HCT116 (cell line): Measurements from ENCODE around the gene SLC6A7.

Experiments used
- CEBPB ChIP-seq: IDR thresholded peaks from 2 replicates; pipeline ENCODE4 v1.6.1; 2012; ENCODE audit warnings: low read depth
- EZH2 ChIP-seq: fragments of 200-600 bp; sonication (generic); IDR thresholded peaks from 2 replicates; pipeline ENCODE4 v1.6.1; 2017; ENCODE audit warnings: antibody characterized with exemption, mixed run types
- EZH2phosphoT487 ChIP-seq: fragments of 200-600 bp; IDR thresholded peaks from 2 replicates; pipeline ENCODE4 v1.6.1; 2018; ENCODE audit warnings: antibody characterized with exemption, borderline replicate concordance
- FOSL1 ChIP-seq: IDR thresholded peaks from 2 replicates; pipeline ENCODE4 v1.6.1; 2012; ENCODE audit warnings: low read depth
- POLR2A ChIP-seq: IDR thresholded peaks from 2 replicates; pipeline ENCODE4 v1.7.0; 2011; ENCODE audit warnings: borderline replicate concordance; ENCODE audit not compliant: insufficient read depth, insufficient read length; ENCODE audit errors: extremely low read depth
- POLR2AphosphoS5 ChIP-seq: IDR thresholded peaks from 2 replicates; pipeline ENCODE4 v1.6.1; 2011; ENCODE audit warnings: mild to moderate bottlenecking, low read depth, low read length, moderate library complexity
- RAD21 ChIP-seq: IDR thresholded peaks from 2 replicates; pipeline ENCODE4 v1.6.1; 2012; ENCODE audit warnings: low read depth, mild to moderate bottlenecking
- SIN3A ChIP-seq: IDR thresholded peaks from 2 replicates; pipeline ENCODE4 v1.6.1; 2012; ENCODE audit warnings: low read depth
- SRF ChIP-seq: IDR thresholded peaks from 2 replicates; pipeline ENCODE4 v1.6.1; 2012; ENCODE audit warnings: low read depth
- TCF7L2 ChIP-seq: IDR thresholded peaks from 2 replicates; pipeline ENCODE4 v1.7.0; 2011; ENCODE audit warnings: borderline replicate concordance, inconsistent platforms; ENCODE audit not compliant: insufficient read depth, insufficient read length; ENCODE audit errors: extremely low read depth
- ZNF274 ChIP-seq: fragments of 200-500 bp; sonication (Bioruptor generic); IDR thresholded peaks from 2 replicates; pipeline ENCODE4 v1.6.1; 2014; ENCODE audit warnings: mild to moderate bottlenecking, low read depth, low read length, inconsistent platforms
- TF ChIP-seq, protein P1 (sequence below), 3 experiments: fragments of 200-600 bp in 1 of 3; sonication (generic) in 1 of 3; IDR thresholded peaks in 2 of 3; conservative IDR thresholded peaks in 1 of 3; 2 replicates each; pipeline ENCODE4 v1.5.1; 2012 to 2017; ENCODE audit warnings: low read depth in 2 of 3, low read length in 2 of 3, antibody characterized with exemption in 1 of 3, borderline replicate concordance in 1 of 3, control low read depth in 1 of 3, mild to moderate bottlenecking in 1 of 3, mixed read lengths in 1 of 3, mixed run types in 1 of 3, moderate library complexity in 1 of 3; ENCODE audit not compliant: insufficient read depth in 1 of 3
- TF ChIP-seq, protein P2 (sequence below): IDR thresholded peaks from 2 replicates; pipeline ENCODE4 v1.6.1; 2012; ENCODE audit warnings: low read depth
- TF ChIP-seq, protein P3 (sequence below): IDR thresholded peaks from 2 replicates; pipeline ENCODE4 v1.6.1; 2012

DNA sequence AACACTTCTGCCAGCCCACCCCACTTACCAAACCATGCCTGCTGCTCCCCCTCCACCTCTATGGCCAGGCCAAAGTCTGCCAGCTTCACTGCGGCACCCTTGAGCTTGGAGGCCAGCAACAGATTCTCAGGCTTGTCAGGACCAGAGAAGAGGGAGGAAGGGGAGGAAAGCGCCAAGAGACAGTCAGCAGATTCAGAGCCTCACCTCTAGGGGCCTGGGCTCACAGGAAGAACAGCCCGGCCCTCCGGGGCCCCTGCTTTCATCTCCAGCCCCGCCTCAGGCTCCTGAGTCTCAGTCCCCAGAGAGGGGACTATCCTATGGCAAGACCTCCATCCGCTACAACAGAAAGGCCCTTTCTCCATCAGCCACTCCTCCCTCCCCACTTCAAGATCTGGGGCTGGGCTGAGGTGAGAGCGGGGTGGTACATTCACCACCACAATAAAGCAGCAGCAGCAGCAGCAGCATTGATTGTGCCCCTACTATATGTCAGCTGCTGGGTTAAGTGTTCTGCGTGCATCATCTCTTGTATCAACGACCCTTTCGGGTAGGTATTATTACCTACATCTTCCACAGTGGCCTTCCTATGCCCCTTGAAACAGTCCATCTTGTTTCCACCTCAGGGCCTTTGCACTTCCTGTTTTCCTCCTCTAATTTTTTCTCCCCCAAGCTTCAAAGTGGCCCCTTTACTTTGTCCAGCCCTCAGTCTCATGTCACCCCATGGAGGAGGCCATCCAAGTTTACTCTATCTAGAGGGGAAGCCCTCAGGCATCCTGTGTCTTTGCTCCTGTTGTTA lies 63.8 kb downstream of the SLC6A7 start:
- TF ChIP-seq SRF (no peak), POLR2A (no peak), EZH2 (no peak), CEBPB (no peak), POLR2AphosphoS5 (no peak), SIN3A (no peak), RAD21 (no peak), TCF7L2 (no peak), ZNF274 (no peak), FOSL1 (no peak), EZH2phosphoT487 (no peak)
- TF ChIP-seq, protein P1, sequence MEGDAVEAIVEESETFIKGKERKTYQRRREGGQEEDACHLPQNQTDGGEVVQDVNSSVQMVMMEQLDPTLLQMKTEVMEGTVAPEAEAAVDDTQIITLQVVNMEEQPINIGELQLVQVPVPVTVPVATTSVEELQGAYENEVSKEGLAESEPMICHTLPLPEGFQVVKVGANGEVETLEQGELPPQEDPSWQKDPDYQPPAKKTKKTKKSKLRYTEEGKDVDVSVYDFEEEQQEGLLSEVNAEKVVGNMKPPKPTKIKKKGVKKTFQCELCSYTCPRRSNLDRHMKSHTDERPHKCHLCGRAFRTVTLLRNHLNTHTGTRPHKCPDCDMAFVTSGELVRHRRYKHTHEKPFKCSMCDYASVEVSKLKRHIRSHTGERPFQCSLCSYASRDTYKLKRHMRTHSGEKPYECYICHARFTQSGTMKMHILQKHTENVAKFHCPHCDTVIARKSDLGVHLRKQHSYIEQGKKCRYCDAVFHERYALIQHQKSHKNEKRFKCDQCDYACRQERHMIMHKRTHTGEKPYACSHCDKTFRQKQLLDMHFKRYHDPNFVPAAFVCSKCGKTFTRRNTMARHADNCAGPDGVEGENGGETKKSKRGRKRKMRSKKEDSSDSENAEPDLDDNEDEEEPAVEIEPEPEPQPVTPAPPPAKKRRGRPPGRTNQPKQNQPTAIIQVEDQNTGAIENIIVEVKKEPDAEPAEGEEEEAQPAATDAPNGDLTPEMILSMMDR (IDR thresholded peaks at IDR 0.05 in 2 of 3, conservative IDR thresholded peaks at IDR 0.05 in 1 of 3; ENCODE audit: borderline replicate concordance in 1 of 3, insufficient read depth in 1 of 3, low read depth in 2 of 3, low read length in 2 of 3): no peak
- TF ChIP-seq, protein P2, sequence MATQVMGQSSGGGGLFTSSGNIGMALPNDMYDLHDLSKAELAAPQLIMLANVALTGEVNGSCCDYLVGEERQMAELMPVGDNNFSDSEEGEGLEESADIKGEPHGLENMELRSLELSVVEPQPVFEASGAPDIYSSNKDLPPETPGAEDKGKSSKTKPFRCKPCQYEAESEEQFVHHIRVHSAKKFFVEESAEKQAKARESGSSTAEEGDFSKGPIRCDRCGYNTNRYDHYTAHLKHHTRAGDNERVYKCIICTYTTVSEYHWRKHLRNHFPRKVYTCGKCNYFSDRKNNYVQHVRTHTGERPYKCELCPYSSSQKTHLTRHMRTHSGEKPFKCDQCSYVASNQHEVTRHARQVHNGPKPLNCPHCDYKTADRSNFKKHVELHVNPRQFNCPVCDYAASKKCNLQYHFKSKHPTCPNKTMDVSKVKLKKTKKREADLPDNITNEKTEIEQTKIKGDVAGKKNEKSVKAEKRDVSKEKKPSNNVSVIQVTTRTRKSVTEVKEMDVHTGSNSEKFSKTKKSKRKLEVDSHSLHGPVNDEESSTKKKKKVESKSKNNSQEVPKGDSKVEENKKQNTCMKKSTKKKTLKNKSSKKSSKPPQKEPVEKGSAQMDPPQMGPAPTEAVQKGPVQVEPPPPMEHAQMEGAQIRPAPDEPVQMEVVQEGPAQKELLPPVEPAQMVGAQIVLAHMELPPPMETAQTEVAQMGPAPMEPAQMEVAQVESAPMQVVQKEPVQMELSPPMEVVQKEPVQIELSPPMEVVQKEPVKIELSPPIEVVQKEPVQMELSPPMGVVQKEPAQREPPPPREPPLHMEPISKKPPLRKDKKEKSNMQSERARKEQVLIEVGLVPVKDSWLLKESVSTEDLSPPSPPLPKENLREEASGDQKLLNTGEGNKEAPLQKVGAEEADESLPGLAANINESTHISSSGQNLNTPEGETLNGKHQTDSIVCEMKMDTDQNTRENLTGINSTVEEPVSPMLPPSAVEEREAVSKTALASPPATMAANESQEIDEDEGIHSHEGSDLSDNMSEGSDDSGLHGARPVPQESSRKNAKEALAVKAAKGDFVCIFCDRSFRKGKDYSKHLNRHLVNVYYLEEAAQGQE: no peak
- TF ChIP-seq, protein P3, sequence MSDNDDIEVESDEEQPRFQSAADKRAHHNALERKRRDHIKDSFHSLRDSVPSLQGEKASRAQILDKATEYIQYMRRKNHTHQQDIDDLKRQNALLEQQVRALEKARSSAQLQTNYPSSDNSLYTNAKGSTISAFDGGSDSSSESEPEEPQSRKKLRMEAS: no peak
